GM12864 (cell line): Measurements from ENCODE around the gene BPIFA2.

Source experiments
- DNase-seq: peaks from one replicate; pipeline ENCODE4 v3.0.0-alpha.2; 2011; ENCODE audit warnings: low read depth
- H3K4me3 ChIP-seq: 2 replicates; pipeline ENCODE4 v1.5.1; 2011; ENCODE audit warnings: mild to moderate bottlenecking, low read depth, low read length, control low read depth
- CTCF ChIP-seq: IDR thresholded peaks from 2 replicates; pipeline ENCODE4 v1.5.1; 2011; ENCODE audit warnings: low read depth, mild to moderate bottlenecking, moderate library complexity, low read length, control low read depth, inconsistent platforms; ENCODE audit errors: missing control alignments

BPIFA2 gene

DNA sequence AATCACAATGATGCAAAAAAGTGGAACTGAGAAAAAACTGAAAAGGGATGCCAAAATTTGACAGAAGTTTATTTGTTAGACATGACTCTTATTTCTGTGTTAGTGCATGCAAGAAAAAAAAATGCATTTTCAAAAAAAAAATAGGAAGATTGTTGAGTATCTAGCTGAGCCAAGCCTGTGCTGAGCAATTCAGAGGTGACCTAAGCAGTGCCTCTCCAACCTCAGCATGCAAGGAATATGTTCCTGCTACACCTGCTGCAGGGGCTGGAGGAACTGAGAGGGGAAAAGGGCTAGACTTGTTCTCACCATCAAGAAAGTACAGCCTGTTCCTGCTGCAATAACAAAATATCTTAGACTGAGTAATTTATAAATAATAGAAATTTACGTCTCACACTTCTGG is 24.0 kb downstream of the BPIFA2 start:
- no peak overlapping the region for H3K4me3 ChIP-seq
- no peak for TF ChIP-seq CTCF
- DNase-seq, result no peak

GRCh38 chr20:33192912-33193501 is 25.0 kb downstream of the BPIFA2 start:
- TF ChIP-seq CTCF, result no peak
- DNase-seq, result no peak
- no peak overlapping the region for H3K4me3 ChIP-seq

GRCh38 chr20:33199026-33199425 is 31.1 kb downstream of the BPIFA2 start:
- no peak for DNase-seq
- H3K4me3 ChIP-seq, result no peak overlapping the region
- TF ChIP-seq CTCF, result no peak

DNA sequence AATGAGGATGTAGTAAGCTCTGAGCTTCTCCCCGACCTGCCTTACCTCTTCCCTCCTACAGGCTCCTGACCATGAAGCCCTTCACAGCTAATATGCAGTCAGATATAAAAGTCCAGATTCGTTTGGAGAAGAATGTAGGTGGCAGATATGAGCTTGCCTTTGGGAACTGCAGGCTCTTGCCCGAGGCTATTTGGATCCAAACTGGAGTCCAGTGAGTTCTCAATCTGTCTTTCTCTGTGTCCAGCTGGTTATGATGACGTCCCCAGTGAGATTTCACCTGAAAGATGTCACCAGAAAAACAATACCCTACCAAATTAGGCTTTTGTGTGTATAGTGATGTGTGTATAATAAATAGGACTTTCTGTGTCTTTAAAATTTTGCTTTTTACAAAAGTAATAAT is 34.5 kb downstream of the BPIFA2 start:
- TF ChIP-seq CTCF, result no peak
- DNase-seq, result no peak
- H3K4me3 ChIP-seq, result no peak overlapping the region

- TF ChIP-seq CTCF, result no peak
- no peak overlapping the region for H3K4me3 ChIP-seq
- no peak for DNase-seq
These were observed 35.5 kb downstream of the BPIFA2 start for GRCh38 chr20:33203444-33203843.

DNA sequence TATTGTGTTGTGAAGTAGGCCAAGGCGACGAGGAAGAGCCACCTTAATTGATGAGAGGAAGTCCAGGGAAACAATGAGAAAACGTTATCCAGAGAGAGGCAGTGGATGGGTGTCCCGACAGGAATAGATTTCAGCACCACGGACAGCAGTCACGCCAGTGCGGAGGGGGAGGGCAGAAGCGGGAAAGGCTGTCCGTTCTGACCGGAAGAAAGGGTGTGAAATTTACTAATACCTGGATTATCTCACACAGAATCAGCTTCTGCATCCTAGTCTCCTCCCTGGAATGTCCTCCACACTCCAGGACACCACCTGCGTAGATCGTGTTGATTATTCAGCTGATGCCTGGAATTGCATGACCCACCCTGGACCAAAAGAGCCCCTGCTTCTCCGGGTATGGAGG is 41.8 kb downstream of the BPIFA2 start:
- H3K4me3 ChIP-seq, result no peak overlapping the region
- no peak for DNase-seq
- TF ChIP-seq CTCF, result no peak

DNA sequence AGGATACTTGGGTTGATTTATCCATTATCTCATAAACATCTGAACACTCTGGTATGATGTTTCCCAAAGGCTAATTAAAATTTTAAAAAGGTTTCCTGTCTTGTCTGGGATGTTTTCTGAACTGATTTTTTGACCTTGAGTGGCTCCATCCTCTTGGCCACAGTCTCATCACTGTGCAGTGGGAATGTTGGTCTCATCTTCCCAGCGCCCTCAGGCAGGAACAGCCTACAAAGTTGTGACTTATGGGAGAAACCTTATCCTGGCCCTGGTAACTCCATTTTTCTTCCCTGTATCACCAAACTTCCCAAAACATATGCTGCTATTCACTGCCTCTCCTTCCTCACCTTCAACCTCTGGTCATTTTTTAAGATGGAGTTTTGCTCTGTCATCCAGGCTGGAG is 42.4 kb downstream of the BPIFA2 start:
- no peak overlapping the region for H3K4me3 ChIP-seq
- no peak for DNase-seq
- no peak for TF ChIP-seq CTCF
